Body of pancreas (tissue), 4 donors: ENCODE results near the gene CD3D.

ENCODE experiments used
- POLR2A ChIP-seq, 3 donors: fragments of 450-650 bp; IDR thresholded peaks; one replicate each; pipeline ENCODE4 v1.6.1; 2016; ENCODE audit warnings: antibody characterized with exemption in 3 of 3, mild to moderate bottlenecking in 2 of 3
- TF ChIP-seq, protein P1 (sequence below), 7 experiments: fragments of 450-650 bp in 4 of 7; fragments of 200-600 bp in 3 of 7; sonication (generic) in 3 of 7; IDR thresholded peaks; one replicate each; pipeline ENCODE4 v1.5.1; 2016 to 2019; ENCODE audit warnings: antibody characterized with exemption in 7 of 7

DNA sequence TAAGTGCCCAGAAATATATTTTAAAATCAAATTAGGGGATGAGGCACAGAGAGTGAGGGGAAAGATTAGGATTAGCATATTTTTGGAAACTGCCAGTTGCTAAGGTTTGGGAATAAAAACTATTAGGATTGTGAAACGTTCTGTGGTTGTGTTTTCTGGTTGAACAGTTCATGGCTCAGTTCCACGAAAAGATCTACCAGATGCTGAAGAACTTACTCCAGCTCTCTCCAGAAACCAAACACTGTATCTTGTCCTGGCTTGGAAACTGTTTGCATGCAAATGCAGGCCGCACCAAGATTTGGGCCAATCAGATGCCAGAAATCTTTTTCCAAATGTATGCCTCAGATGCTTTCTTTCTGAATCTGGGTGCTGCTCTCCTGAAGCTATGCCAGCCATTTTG is 32.2 kb upstream of the CD3D start:
- TF ChIP-seq, protein P1, sequence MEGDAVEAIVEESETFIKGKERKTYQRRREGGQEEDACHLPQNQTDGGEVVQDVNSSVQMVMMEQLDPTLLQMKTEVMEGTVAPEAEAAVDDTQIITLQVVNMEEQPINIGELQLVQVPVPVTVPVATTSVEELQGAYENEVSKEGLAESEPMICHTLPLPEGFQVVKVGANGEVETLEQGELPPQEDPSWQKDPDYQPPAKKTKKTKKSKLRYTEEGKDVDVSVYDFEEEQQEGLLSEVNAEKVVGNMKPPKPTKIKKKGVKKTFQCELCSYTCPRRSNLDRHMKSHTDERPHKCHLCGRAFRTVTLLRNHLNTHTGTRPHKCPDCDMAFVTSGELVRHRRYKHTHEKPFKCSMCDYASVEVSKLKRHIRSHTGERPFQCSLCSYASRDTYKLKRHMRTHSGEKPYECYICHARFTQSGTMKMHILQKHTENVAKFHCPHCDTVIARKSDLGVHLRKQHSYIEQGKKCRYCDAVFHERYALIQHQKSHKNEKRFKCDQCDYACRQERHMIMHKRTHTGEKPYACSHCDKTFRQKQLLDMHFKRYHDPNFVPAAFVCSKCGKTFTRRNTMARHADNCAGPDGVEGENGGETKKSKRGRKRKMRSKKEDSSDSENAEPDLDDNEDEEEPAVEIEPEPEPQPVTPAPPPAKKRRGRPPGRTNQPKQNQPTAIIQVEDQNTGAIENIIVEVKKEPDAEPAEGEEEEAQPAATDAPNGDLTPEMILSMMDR (IDR thresholded peaks at IDR 0.05), result no peak
- no peak for TF ChIP-seq POLR2A (IDR thresholded peaks at IDR 0.05)
